Trophoblast cell (in vitro differentiated cells and primary cell): Measurements from ENCODE around the gene BFAR.
A peak's percentile ranks its signal among the peaks of the same experiment; 100 is the strongest.

ENCODE experiments used
- DNase-seq, 2 donors: peaks; one replicate each; pipeline ENCODE4 v3.0.0-alpha.2; 2016
- H2AFZ ChIP-seq: 2 replicates; pipeline ENCODE4 v1.6.1; 2013; ENCODE audit warnings: low read length, moderate library complexity, mild to moderate bottlenecking; ENCODE audit not compliant: insufficient read depth, poor library complexity
- H2AK5ac ChIP-seq: 2 replicates; pipeline ENCODE4 v1.6.1; 2013; ENCODE audit warnings: mild to moderate bottlenecking, low read length
- H2BK120ac ChIP-seq: 2 replicates; pipeline ENCODE4 v1.6.1; 2013; ENCODE audit warnings: low read length, mild to moderate bottlenecking, moderate library complexity; ENCODE audit not compliant: insufficient read depth, poor library complexity
- H2BK12ac ChIP-seq: 2 replicates; pipeline ENCODE4 v1.6.1; 2013; ENCODE audit warnings: mild to moderate bottlenecking, low read length, moderate library complexity
- H2BK5ac ChIP-seq: 2 replicates; pipeline ENCODE4 v1.6.1; 2013; ENCODE audit warnings: low read length, low read depth, moderate library complexity, mild to moderate bottlenecking; ENCODE audit not compliant: poor library complexity
- H3K14ac ChIP-seq: 2 replicates; pipeline ENCODE4 v1.6.1; 2013; ENCODE audit warnings: mild to moderate bottlenecking, low read length
- H3K18ac ChIP-seq: 2 replicates; pipeline ENCODE4 v1.6.1; 2013; ENCODE audit warnings: mild to moderate bottlenecking, low read length
- H3K23ac ChIP-seq: 2 replicates; pipeline ENCODE4 v1.6.1; 2013; ENCODE audit warnings: low read length
- H3K27ac ChIP-seq: 2 replicates; pipeline ENCODE4 v1.5.1; 2013; ENCODE audit warnings: low read depth, mild to moderate bottlenecking, inconsistent platforms, low read length, moderate library complexity
- H3K27me3 ChIP-seq: 2 replicates; pipeline ENCODE4 v1.6.1; 2013; ENCODE audit warnings: inconsistent platforms, mild to moderate bottlenecking, low read length, moderate library complexity; ENCODE audit not compliant: insufficient read depth
- H3K36me3 ChIP-seq, 2 experiments: 1 replicate in 1 of 2; 2 replicates in 1 of 2; pipeline ENCODE4 v1.6.1; 2013; ENCODE audit warnings: low read length in 2 of 2, mild to moderate bottlenecking in 2 of 2, moderate library complexity in 1 of 2; ENCODE audit not compliant: insufficient read depth in 2 of 2, control insufficient read depth in 1 of 2
- H3K4ac ChIP-seq: 2 replicates; pipeline ENCODE4 v1.6.1; 2013; ENCODE audit warnings: low read depth, mild to moderate bottlenecking, low read length, moderate library complexity
- H3K4me1 ChIP-seq, 2 experiments: 1 replicate in 1 of 2; 2 replicates in 1 of 2; pipeline ENCODE4 v1.6.1; 2013; ENCODE audit warnings: low read length in 2 of 2, mild to moderate bottlenecking in 2 of 2, moderate library complexity in 1 of 2; ENCODE audit not compliant: insufficient read depth in 2 of 2, control insufficient read depth in 1 of 2
- H3K4me2 ChIP-seq: 2 replicates; pipeline ENCODE4 v1.6.1; 2013; ENCODE audit warnings: inconsistent platforms, mild to moderate bottlenecking, low read length, moderate library complexity
- H3K4me3 ChIP-seq: 2 replicates; pipeline ENCODE4 v1.5.1; 2013; ENCODE audit warnings: mild to moderate bottlenecking, low read depth, low read length, inconsistent platforms
- H3K79me1 ChIP-seq: one replicate; pipeline ENCODE4 v1.6.1; 2013; ENCODE audit warnings: low read length
- H3K79me2 ChIP-seq: 2 replicates; pipeline ENCODE4 v1.6.1; 2013; ENCODE audit warnings: low read length, mild to moderate bottlenecking; ENCODE audit not compliant: control insufficient read depth, insufficient read depth, poor library complexity
- H3K9ac ChIP-seq: 2 replicates; pipeline ENCODE4 v1.6.1; 2013; ENCODE audit warnings: mild to moderate bottlenecking, low read length
- H3K9me3 ChIP-seq: 2 replicates; pipeline ENCODE4 v1.6.1; 2013; ENCODE audit warnings: low read depth, mild to moderate bottlenecking, control low read depth, inconsistent platforms, low read length; ENCODE audit not compliant: insufficient read depth
- H4K12ac ChIP-seq: 2 replicates; pipeline ENCODE4 v1.6.1; 2013; ENCODE audit warnings: low read depth, mild to moderate bottlenecking, low read length, moderate library complexity
- H4K8ac ChIP-seq: 2 replicates; pipeline ENCODE4 v1.6.1; 2013; ENCODE audit warnings: low read depth, mild to moderate bottlenecking, low read length, moderate library complexity
- H4K91ac ChIP-seq: one replicate; pipeline ENCODE4 v1.6.1; 2013; ENCODE audit warnings: low read depth, mild to moderate bottlenecking, low read length, moderate library complexity
- WGBS: extraction: QIAGEN DNeasy Blood & Tissue Kit; methylation state at CpG from one replicate; pipeline ENCODE4 v1.1.7; 2013; ENCODE audit warnings: missing lambda C conversion rate; ENCODE audit not compliant: insufficient read length, insufficient coverage; ENCODE audit errors: extremely low coverage; 5-methylcytosine and 5-hydroxymethylcytosine counted together

BFAR gene

GRCh38 chr16:14658063-14658462 is 25.3 kb downstream of the BFAR start:
- Histone ChIP-seq H3K79me1 (no peaks in the 10 kb centered on the region), H2AFZ (no peak overlapping the region), H3K4me2 (no peak overlapping the region), H3K36me3 (peaks cover 33 to 41% of the 10 kb centered on the region in 2 experiments), H2BK5ac (no peak overlapping the region), H2BK120ac (no peak overlapping the region), H4K12ac (no peak overlapping the region), H2BK12ac (no peak overlapping the region), H3K4ac (no peak overlapping the region), H3K27me3 (no peaks in the 10 kb centered on the region), H3K9ac (no peak overlapping the region), H3K27ac (no peak overlapping the region), H3K14ac (no peak overlapping the region), H3K9me3 (no peaks in the 10 kb centered on the region), H3K18ac (no peak overlapping the region), H2AK5ac (no peak overlapping the region), H3K4me3 (no peak overlapping the region), H3K79me2 (no peaks in the 10 kb centered on the region), H3K4me1 (no peaks in the 10 kb centered on the region), H3K23ac (no peak overlapping the region), H4K91ac (no peak overlapping the region), H4K8ac (no peak overlapping the region)
- DNase-seq, result no peak
- WGBS, result no CpG with 5 or more reads among the region's 2 CpGs

- H3K4me1 ChIP-seq, result no peaks in the 10 kb centered on the region
- no peak overlapping the region for H2BK5ac ChIP-seq
- H2AK5ac ChIP-seq, result no peak overlapping the region
- H4K91ac ChIP-seq, result no peak overlapping the region
- DNase-seq, result no peak
- no peak overlapping the region for H2AFZ ChIP-seq
- H3K36me3 ChIP-seq, result peaks cover 29 to 42% of the 10 kb centered on the region in 2 experiments
- no peak overlapping the region for H3K4ac ChIP-seq
- H3K4me2 ChIP-seq, result no peak overlapping the region
- WGBS, result no CpG with 5 or more reads among the region's 16 CpGs
- H3K14ac ChIP-seq, result no peak overlapping the region
- no peak overlapping the region for H4K8ac ChIP-seq
- no peak overlapping the region for H3K4me3 ChIP-seq
- no peak overlapping the region for H2BK12ac ChIP-seq
- H3K79me2 ChIP-seq, result no peaks in the 10 kb centered on the region
- no peaks in the 10 kb centered on the region for H3K79me1 ChIP-seq
- no peak overlapping the region for H3K23ac ChIP-seq
- H3K9me3 ChIP-seq, result no peaks in the 10 kb centered on the region
- no peaks in the 10 kb centered on the region for H3K27me3 ChIP-seq
- H3K27ac ChIP-seq, result no peak overlapping the region
- H4K12ac ChIP-seq, result no peak overlapping the region
- H3K18ac ChIP-seq, result no peak overlapping the region
- no peak overlapping the region for H3K9ac ChIP-seq
- H2BK120ac ChIP-seq, result no peak overlapping the region
These were observed 34.9 kb downstream of the BFAR start for GRCh38 chr16:14667347-14668266.

- no peak overlapping the region for H4K12ac ChIP-seq
- no peak overlapping the region for H3K18ac ChIP-seq
- H3K9ac ChIP-seq, result no peak overlapping the region
- no peak overlapping the region for H3K27ac ChIP-seq
- H3K23ac ChIP-seq, result no peak overlapping the region
- H4K91ac ChIP-seq, result no peak overlapping the region
- H3K9me3 ChIP-seq, result no peaks in the 10 kb centered on the region
- no peaks in the 10 kb centered on the region for H3K27me3 ChIP-seq
- no peak overlapping the region for H3K4ac ChIP-seq
- no peak overlapping the region for H2AFZ ChIP-seq
- peaks cover 25 to 40% of the 10 kb centered on the region in 2 experiments for H3K36me3 ChIP-seq
- no peaks in the 10 kb centered on the region for H3K79me1 ChIP-seq
- no peaks in the 10 kb centered on the region for H3K4me1 ChIP-seq
- H4K8ac ChIP-seq, result no peak overlapping the region
- no peaks in the 10 kb centered on the region for H3K79me2 ChIP-seq
- H3K4me3 ChIP-seq, result no peak overlapping the region
- no peak overlapping the region for H3K14ac ChIP-seq
- no peak overlapping the region for H2BK5ac ChIP-seq
- H3K4me2 ChIP-seq, result no peak overlapping the region
- H2BK120ac ChIP-seq, result no peak overlapping the region
- H2BK12ac ChIP-seq, result no peak overlapping the region
- WGBS, result no CpG with 5 or more reads among the region's 7 CpGs
- DNase-seq, result no peak
- H2AK5ac ChIP-seq, result no peak overlapping the region
These were observed 35.9 kb downstream of the BFAR start for GRCh38 chr16:14668556-14669223.

- no peak overlapping the region for H4K91ac ChIP-seq
- DNase-seq, result peak; percentile 2 to 13
- no peak overlapping the region for H3K4me3 ChIP-seq
- H2BK5ac ChIP-seq, result no peak overlapping the region
- no peaks in the 10 kb centered on the region for H3K4me1 ChIP-seq
- no peak overlapping the region for H3K18ac ChIP-seq
- peaks cover 16 to 30% of the 10 kb centered on the region in 2 experiments for H3K36me3 ChIP-seq
- H2AFZ ChIP-seq, result no peak overlapping the region
- H3K23ac ChIP-seq, result no peak overlapping the region
- no peak overlapping the region for H2AK5ac ChIP-seq
- H3K79me1 ChIP-seq, result no peaks in the 10 kb centered on the region
- H3K79me2 ChIP-seq, result no peaks in the 10 kb centered on the region
- H4K12ac ChIP-seq, result no peak overlapping the region
- H2BK12ac ChIP-seq, result no peak overlapping the region
- H3K14ac ChIP-seq, result no peak overlapping the region
- no peaks in the 10 kb centered on the region for H3K27me3 ChIP-seq
- WGBS, result no CpG with 5 or more reads among the region's 4 CpGs
- no peaks in the 10 kb centered on the region for H3K9me3 ChIP-seq
- H3K27ac ChIP-seq, result no peak overlapping the region
- no peak overlapping the region for H3K4ac ChIP-seq
- no peak overlapping the region for H2BK120ac ChIP-seq
- no peak overlapping the region for H3K4me2 ChIP-seq
- no peak overlapping the region for H3K9ac ChIP-seq
- no peak overlapping the region for H4K8ac ChIP-seq
These were observed 37.0 kb downstream of the BFAR start for GRCh38 chr16:14669776-14670175.
